Measurements from ENCODE around the gene TMEM253.

Gene TMEM253

GRCh38 chr14:21105095-21105494 lies 4.2 kb downstream of the TMEM253 start:
- no peak for TF ChIP-seq CTCF (IDR thresholded peaks at IDR 0.05; ENCODE audit: control extremely low read depth, extremely low read depth, low read depth, missing control alignments)
- DNase-seq (ENCODE audit: extremely low spot score): peak; percentile 2

GRCh38 chr14:21106176-21106497 lies 5.3 kb downstream of the TMEM253 start:
- POLR2A ChIA-PET: no interaction called here

More at GRCh38 chr14:21105095-21105494, 4.2 kb downstream of the TMEM253 start:
- ChIA-PET POLR2A (interaction anchor here (0.6 to 1.1 kb wide), 2 partner anchors 22 to 90 kb away, joined by 3 read pairs; no protein-coding TSS in a partner anchor), CTCF (interaction anchor here (0.8 to 13.3 kb wide), 28 partner anchors 8 to 410 kb away, joined by 3 to 228 read pairs (median 6); partner anchors contain the start of genes ARHGEF40 and SLC39A2)

GRCh38 chr14:21106498-21107282 lies 5.8 kb downstream of the TMEM253 start:
- DNase-seq (ENCODE audit: extremely low spot score): peak; percentile 76
- ChIA-PET POLR2A (no interaction called here), CTCF (interaction anchor here (1.3 to 13.3 kb wide), 7 partner anchors 12 to 91 kb away, joined by 3 to 228 read pairs (median 28); partner anchors contain the start of gene ARHGEF40)
- peak; percentile 95 for TF ChIP-seq CTCF (IDR thresholded peaks at IDR 0.05; ENCODE audit: control extremely low read depth, extremely low read depth, low read depth, missing control alignments)

More at GRCh38 chr14:21106176-21106497, 5.3 kb downstream of the TMEM253 start:
- CTCF ChIA-PET: interaction anchor here (1.3 to 13.3 kb wide), 8 partner anchors 12 to 98 kb away, joined by 3 to 228 read pairs (median 48); partner anchors contain the start of gene ARHGEF40
- DNase-seq (ENCODE audit: extremely low spot score): no peak
- TF ChIP-seq CTCF (IDR thresholded peaks at IDR 0.05; ENCODE audit: control extremely low read depth, extremely low read depth, low read depth, missing control alignments): no peak

GRCh38 chr14:21107283-21107800 lies 6.5 kb downstream of the TMEM253 start:
- TF ChIP-seq CTCF (IDR thresholded peaks at IDR 0.05; ENCODE audit: control extremely low read depth, extremely low read depth, low read depth, missing control alignments): no peak
- POLR2A ChIA-PET: no interaction called here
- no peak for DNase-seq (ENCODE audit: extremely low spot score)
- CTCF ChIA-PET: interaction anchor here (1.3 to 13.3 kb wide), 6 partner anchors 13 to 92 kb away, joined by 3 to 228 read pairs (median 21); partner anchors contain the start of gene ARHGEF40

- ChIA-PET CTCF (interaction anchor here (0.7 to 13.3 kb wide), 11 partner anchors 8 to 93 kb away, joined by 3 to 228 read pairs (median 4); partner anchors contain the start of genes ARHGEF40 and TMEM253), POLR2A (no interaction called here)
- DNase-seq (ENCODE audit: extremely low spot score): no peak
- TF ChIP-seq CTCF (IDR thresholded peaks at IDR 0.05; ENCODE audit: control extremely low read depth, extremely low read depth, low read depth, missing control alignments): no peak
Measured at GRCh38 chr14:21108791-21109190, 7.9 kb downstream of the TMEM253 start.

GRCh38 chr14:21109377-21110138 lies 8.7 kb downstream of the TMEM253 start:
- POLR2A ChIA-PET: no interaction called here
- no peak for TF ChIP-seq CTCF (IDR thresholded peaks at IDR 0.05; ENCODE audit: control extremely low read depth, extremely low read depth, low read depth, missing control alignments)
- CTCF ChIA-PET: interaction anchor here (0.8 to 13.3 kb wide), 11 partner anchors 9 to 94 kb away, joined by 3 to 228 read pairs (median 4); partner anchors contain the start of genes ARHGEF40 and TMEM253
- DNase-seq (ENCODE audit: extremely low spot score): peak; percentile 18

All from GM10248 (cell line).